Keratinocyte (primary cell): ENCODE measurements around the gene MICAL2. TPM values are rescaled to one million over a fixed set of nuclear protein-coding genes. Genes with fewer than 3 reads are reported as not detected.
A peak's percentile ranks its signal among the peaks of the same experiment; 100 is the strongest.

Experiments
- DNase-seq: peaks from one replicate; pipeline ENCODE4 v3.0.0-alpha.2; 2011; ENCODE audit warnings: low read depth, missing footprints, low spot score
- FAIRE-seq: peaks from 2 replicates; lab custom pipeline; 2011; peaks lifted over from hg19 to GRCh38; lab: Jason Lieb, UNC
- H2AFZ ChIP-seq: 2 replicates; pipeline ENCODE4 v1.6.0; 2012; ENCODE audit warnings: low read length, control low read depth, inconsistent platforms; ENCODE audit not compliant: control insufficient read depth
- H3K27ac ChIP-seq: 2 replicates; pipeline ENCODE4 v1.5.1; 2011; ENCODE audit warnings: low read length; ENCODE audit not compliant: control insufficient read depth, insufficient read depth
- H3K27me3 ChIP-seq: 3 replicates; pipeline ENCODE4 v1.6.0; 2011; ENCODE audit warnings: low read length; ENCODE audit not compliant: control insufficient read depth, insufficient read depth; ENCODE audit errors: extremely low read depth
- H3K36me3 ChIP-seq, 2 experiments: 2 replicates in 1 of 2; 3 replicates in 1 of 2; pipeline ENCODE4 v1.5.1; 2011; ENCODE audit warnings: low read length in 2 of 2, mild to moderate bottlenecking in 1 of 2; ENCODE audit not compliant: control insufficient read depth in 2 of 2, insufficient read depth in 2 of 2; ENCODE audit errors: extremely low read depth in 1 of 2
- H3K4me1 ChIP-seq: 3 replicates; pipeline ENCODE4 v1.5.1; 2011; ENCODE audit warnings: low read length; ENCODE audit not compliant: control insufficient read depth, insufficient read depth; ENCODE audit errors: extremely low read depth
- H3K4me2 ChIP-seq: 3 replicates; pipeline ENCODE4 v1.6.0; 2011; ENCODE audit warnings: low read depth, low read length; ENCODE audit not compliant: control insufficient read depth, insufficient read depth; ENCODE audit errors: extremely low read depth
- H3K4me3 ChIP-seq, 3 experiments: fragments of 200-600 bp in 1 of 3; sonication (generic) in 1 of 3; 2 replicates in 2 of 3; 3 replicates in 1 of 3; pipeline ENCODE4 v1.5.1; 2011 to 2016; ENCODE audit warnings: low read length in 3 of 3, mild to moderate bottlenecking in 3 of 3, control low read depth in 2 of 3, inconsistent platforms in 1 of 3, low read depth in 1 of 3, mixed read lengths in 1 of 3, mixed run types in 1 of 3, moderate library complexity in 1 of 3; ENCODE audit not compliant: control insufficient read depth in 2 of 3, insufficient read depth in 2 of 3; ENCODE audit errors: extremely low read depth in 1 of 3
- H3K79me2 ChIP-seq: 2 replicates; pipeline ENCODE4 v1.6.0; 2012; ENCODE audit warnings: low read length; ENCODE audit not compliant: control insufficient read depth, insufficient read depth
- H3K9ac ChIP-seq: 3 replicates; pipeline ENCODE4 v1.6.0; 2011; ENCODE audit warnings: low read length; ENCODE audit not compliant: control insufficient read depth, insufficient read depth; ENCODE audit errors: extremely low read depth
- H3K9me1 ChIP-seq: 3 replicates; pipeline ENCODE4 v1.6.0; 2011; ENCODE audit warnings: low read length; ENCODE audit not compliant: control insufficient read depth, insufficient read depth; ENCODE audit errors: extremely low read depth
- H3K9me3 ChIP-seq: 2 replicates; pipeline ENCODE4 v1.5.1; 2012; ENCODE audit warnings: low read depth, low read length; ENCODE audit not compliant: control insufficient read depth
- H4K20me1 ChIP-seq: 3 replicates; pipeline ENCODE4 v1.6.0; 2011; ENCODE audit warnings: low read length; ENCODE audit not compliant: control insufficient read depth, insufficient read depth; ENCODE audit errors: extremely low read depth
- CTCF ChIP-seq, 3 experiments: IDR thresholded peaks in 1 of 3; conservative IDR thresholded peaks in 1 of 3; optimal IDR thresholded peaks in 1 of 3; 2 replicates in 2 of 3; 3 replicates in 1 of 3; pipeline versions ENCODE3 to v1.5.1; 2011; ENCODE audit warnings: low read length in 3 of 3, mild to moderate bottlenecking in 3 of 3, moderate library complexity in 2 of 3, control low read depth in 1 of 3, inconsistent platforms in 1 of 3; ENCODE audit not compliant: insufficient read depth in 2 of 3; ENCODE audit errors: extremely low read depth in 1 of 3
- EZH2 ChIP-seq: IDR thresholded peaks from one replicate; pipeline ENCODE4 v1.6.1; 2012; ENCODE audit warnings: inconsistent platforms, mild to moderate bottlenecking, low read length, moderate library complexity
- dilution Hi-C: fragments of 300-500 bp; cut with MboI; formaldehyde crosslinking; loops from one replicate; pipeline ENCODE4 v1.7.0; 2020; ENCODE audit warnings: low sequenced_read_pairs; ENCODE audit not compliant: extremely low pct_ligation_motif_present
- polyA plus RNA-seq, 5 experiments: library from polyadenylated mRNA; depleted of rRNA in 3 of 5; stranded (reverse) in 3 of 5; stranded (forward) in 1 of 5; unstranded in 1 of 5; fragments of >200 nt; gene quantifications; 1 replicate in 1 of 5; 2 replicates in 3 of 5; 3 replicates in 1 of 5; pipeline versions ENCODE4 v1.2.1 to v1.2.3, GENCODE V29; 2011 to 2012; ENCODE audit warnings: missing spikeins in 2 of 5, low read depth in 1 of 5, low replicate concordance in 1 of 5

Gene MICAL2
- polyA plus RNA-seq, 1 donor (not counting 4 experiments of a cell fraction or from before 2014, with no cell fraction given) = 83.9 TPM

GRCh38 chr11:12200279-12200990 lies 90.0 kb downstream of the MICAL2 start:
- TF ChIP-seq CTCF (optimal IDR thresholded peaks at IDR 0.05 in 1 of 3, IDR thresholded peaks at IDR 0.05 in 1 of 3, conservative IDR thresholded peaks at IDR 0.05 in 1 of 3; ENCODE audit: extremely low read depth in 1 of 3, insufficient read depth in 2 of 3, low read length in 3 of 3) = no peak
- no peak overlapping the region for H3K4me3 ChIP-seq
- H3K4me1 ChIP-seq = peaks cover 31% of the 10 kb centered on the region
- DNase-seq (no peak), FAIRE-seq (no peak)
- H3K27ac ChIP-seq = peak overlapping the region; percentile 47
- H3K4me2 ChIP-seq = no peak overlapping the region
- peaks cover 83% of the 10 kb centered on the region for H3K79me2 ChIP-seq
- no peaks in the 10 kb centered on the region for H3K9me1 ChIP-seq
- dilution Hi-C loops = no loop called here
- H3K9ac ChIP-seq = peak overlapping the region; percentile 16
- no peak overlapping the region for H2AFZ ChIP-seq
- H3K27me3 ChIP-seq = no peaks in the 10 kb centered on the region
- H3K36me3 ChIP-seq = peaks cover 36 to 71% of the 10 kb centered on the region in 2 experiments
- H4K20me1 ChIP-seq = no peaks in the 10 kb centered on the region
- no peaks in the 10 kb centered on the region for H3K9me3 ChIP-seq

GRCh38 chr11:12200991-12201985 lies 90.9 kb downstream of the MICAL2 start:
- H3K9me3 ChIP-seq = no peaks in the 10 kb centered on the region
- TF ChIP-seq EZH2 = no peak
- no peak for TF ChIP-seq CTCF (optimal IDR thresholded peaks at IDR 0.05 in 1 of 3, IDR thresholded peaks at IDR 0.05 in 1 of 3, conservative IDR thresholded peaks at IDR 0.05 in 1 of 3; ENCODE audit: extremely low read depth in 1 of 3, insufficient read depth in 2 of 3, low read length in 3 of 3)
- H3K27ac ChIP-seq = peak overlapping the region; percentile 47
- dilution Hi-C loops = no loop called here
- no peak overlapping the region for H3K4me2 ChIP-seq
- no peaks in the 10 kb centered on the region for H3K9me1 ChIP-seq
- no peak overlapping the region for H3K4me3 ChIP-seq
- no peaks in the 10 kb centered on the region for H4K20me1 ChIP-seq
- H2AFZ ChIP-seq = no peak overlapping the region
- FAIRE-seq (no peak), DNase-seq (no peak)
- peaks cover 83% of the 10 kb centered on the region for H3K79me2 ChIP-seq
- H3K4me1 ChIP-seq = peaks cover 30% of the 10 kb centered on the region
- no peaks in the 10 kb centered on the region for H3K27me3 ChIP-seq
- no peak overlapping the region for H3K9ac ChIP-seq
- peaks cover 39 to 72% of the 10 kb centered on the region in 2 experiments for H3K36me3 ChIP-seq
